NCI-H2107 treated with DMSO at 0.1 percent for 48 hours (cell line): ENCODE results near the gene SZRD1.

Experiments
- DNase-seq: peaks from one replicate; lab custom pipeline; 2025; ENCODE audit not compliant: unreplicated experiment; lab: John Stamatoyannopoulos, UW

Gene SZRD1

GRCh38 chr1:16393570-16394521, 26.8 kb downstream of the SZRD1 start:
- no peak for DNase-seq

GRCh38 chr1:16394977-16395376, 27.9 kb downstream of the SZRD1 start:
- no peak for DNase-seq

DNA sequence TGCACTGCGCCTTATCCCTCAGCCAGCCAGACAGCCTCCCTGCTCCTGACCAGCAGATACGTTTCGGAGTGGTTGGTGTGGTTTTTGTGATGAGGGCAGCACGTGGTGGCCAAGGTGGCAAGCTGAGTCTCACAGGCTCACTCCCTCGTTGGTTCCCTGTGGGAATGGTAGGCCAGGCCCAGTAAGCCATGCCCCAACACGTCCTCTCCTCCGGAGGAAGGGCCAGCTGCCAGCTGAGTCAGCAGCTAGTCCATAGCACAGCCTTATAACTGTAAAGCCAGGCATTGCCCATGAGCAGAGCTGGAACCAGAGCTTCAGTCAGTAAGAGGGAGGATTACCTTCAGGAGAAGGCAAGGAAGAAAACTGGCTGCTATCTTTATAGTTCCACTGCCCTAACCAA, 29.5 kb downstream of the SZRD1 start:
- no peak for DNase-seq

DNA sequence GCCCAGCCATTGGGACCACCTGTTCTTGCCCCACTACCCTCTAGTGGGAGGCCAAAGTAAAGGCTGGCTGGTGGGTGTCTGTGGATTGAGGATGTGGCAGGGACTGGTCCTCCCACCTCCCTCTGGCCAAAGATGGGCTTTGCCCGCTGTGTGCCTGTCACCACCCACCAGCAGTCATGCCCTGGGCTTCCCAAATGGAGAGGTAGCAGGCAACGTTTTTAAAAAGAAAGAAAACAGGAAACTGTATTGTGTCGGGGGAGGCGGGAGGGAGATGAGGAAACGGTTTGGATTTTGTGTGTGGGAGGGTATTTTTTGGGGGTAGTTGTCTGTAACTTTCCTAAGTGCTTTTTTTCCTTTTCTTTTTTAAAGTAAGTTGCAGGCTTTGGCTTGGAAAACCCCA, 30.1 kb downstream of the SZRD1 start:
- no peak for DNase-seq

DNA sequence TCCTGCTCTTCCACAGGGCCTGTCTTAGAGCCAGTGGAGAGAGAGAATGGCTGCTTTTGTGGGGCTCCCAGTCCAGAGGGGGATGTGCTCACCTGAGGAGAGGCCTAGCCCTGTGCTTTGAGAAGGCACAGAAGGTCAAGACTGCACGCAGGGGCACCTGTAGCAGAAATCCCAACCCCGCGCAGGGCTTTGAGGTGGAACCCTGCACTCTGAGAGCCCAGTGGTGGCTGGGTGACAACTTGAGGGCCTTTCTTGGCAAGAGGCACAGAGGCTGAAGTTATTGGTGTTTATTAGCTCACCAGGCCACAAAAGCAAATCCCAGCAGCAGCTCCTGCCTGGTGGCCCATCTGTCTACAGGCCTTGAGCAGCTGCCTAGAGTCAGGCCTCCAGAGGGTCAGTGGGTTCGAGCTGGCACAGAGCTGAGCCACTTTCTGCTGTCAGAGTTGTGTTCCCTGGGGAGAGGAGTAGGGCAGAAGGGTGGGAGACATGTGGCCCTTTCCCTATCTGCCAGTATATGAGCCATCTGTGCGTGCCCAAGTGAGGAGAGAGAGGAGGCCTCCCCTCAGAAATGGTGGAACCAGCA, 31.4 kb downstream of the SZRD1 start:
- DNase-seq, result no peak

- DNase-seq, result no peak
These were observed 35.7 kb downstream of the SZRD1 start for GRCh38 chr1:16402742-16403141.

GRCh38 chr1:16405441-16405840, 38.4 kb downstream of the SZRD1 start:
- no peak for DNase-seq

- no peak for DNase-seq
These were observed 39.8 kb downstream of the SZRD1 start for GRCh38 chr1:16406868-16407267.

GRCh38 chr1:16409536-16410152, 42.6 kb downstream of the SZRD1 start:
- no peak for DNase-seq

GRCh38 chr1:16410803-16411202, 43.8 kb downstream of the SZRD1 start:
- no peak for DNase-seq

DNA sequence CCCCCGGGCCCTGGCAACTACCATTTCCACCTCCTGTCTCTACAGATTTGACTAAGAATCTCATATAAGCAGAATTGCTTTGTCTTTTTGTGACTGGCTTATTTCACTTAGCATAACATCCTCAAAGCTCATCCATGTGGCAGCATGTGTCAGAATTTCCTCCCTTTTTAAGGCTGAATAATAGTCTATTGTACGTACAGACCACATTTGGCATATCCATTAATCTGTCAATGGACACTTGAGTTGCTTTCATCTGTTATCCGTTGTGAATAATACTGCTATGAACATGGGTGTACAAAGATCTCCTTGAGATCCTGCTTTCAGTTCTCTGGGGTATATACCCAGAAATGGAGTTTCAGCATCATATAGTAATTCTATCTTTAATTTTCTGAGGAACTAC, 46.1 kb downstream of the SZRD1 start:
- no peak for DNase-seq

DNA sequence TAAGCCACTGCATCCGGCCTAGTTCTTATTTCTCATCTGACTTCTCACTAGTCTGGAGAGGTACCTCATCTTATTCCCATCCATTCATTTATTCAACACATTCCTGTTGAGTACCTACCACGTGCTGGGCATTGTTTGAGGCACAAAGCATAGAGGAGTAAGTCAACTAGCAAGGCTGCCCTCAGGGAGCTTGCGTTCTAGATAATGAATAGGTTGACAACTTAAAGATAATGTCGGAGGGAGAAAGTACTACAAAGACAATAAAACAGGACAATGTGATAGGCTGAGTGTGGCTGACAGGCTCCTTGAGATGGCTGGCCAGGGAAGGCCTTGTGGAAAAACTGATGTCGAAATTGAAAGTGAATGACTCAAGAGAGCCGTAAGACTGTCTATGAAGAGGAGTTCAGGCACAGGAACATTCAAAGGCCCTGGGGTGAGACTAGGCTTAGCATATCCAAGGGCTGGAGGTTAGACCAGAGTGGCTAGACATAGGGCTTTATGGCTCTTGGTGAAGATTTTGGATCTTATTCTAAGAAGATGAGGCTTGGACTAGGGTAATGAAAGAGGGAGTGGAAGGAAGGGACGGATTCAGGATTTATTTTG, 51.9 kb downstream of the SZRD1 start:
- peak; percentile 4 for DNase-seq

DNA sequence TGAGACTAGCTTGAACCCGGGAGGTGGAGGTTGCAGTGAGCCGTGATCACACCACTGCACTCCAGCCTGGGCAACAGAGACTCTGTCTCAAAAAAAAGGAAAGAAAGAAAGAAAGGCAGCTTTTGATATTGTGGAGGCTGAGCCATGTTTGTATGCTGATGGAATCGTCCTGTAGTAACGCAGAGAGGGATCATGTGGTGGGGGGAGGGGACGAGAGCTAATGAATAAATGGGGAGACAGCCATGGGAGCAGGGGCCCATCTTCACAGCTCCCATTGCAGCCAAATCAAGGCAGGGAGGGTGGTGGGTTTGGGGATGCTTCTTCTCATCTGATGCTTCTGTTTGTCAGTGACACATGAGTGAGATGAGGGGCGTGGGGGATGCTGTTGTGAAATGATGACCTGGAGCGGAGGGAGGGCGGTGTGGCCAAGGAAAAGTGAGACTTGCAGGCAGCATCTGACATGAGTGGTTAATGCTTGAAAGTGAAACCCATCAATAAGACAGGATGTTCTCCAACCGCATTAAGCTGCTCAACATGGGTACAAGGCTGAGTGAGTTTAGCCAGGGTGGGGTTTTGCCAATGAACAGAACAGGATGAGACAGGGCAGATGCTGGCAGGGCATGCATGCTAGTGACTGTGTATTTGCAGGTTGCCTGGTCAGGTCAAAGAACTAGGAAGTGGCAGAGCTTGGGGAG, 53.5 kb downstream of the SZRD1 start:
- DNase-seq, result no peak

- DNase-seq, result no peak
These were observed 54.2 kb downstream of the SZRD1 start for GRCh38 chr1:16421201-16421600.

DNA sequence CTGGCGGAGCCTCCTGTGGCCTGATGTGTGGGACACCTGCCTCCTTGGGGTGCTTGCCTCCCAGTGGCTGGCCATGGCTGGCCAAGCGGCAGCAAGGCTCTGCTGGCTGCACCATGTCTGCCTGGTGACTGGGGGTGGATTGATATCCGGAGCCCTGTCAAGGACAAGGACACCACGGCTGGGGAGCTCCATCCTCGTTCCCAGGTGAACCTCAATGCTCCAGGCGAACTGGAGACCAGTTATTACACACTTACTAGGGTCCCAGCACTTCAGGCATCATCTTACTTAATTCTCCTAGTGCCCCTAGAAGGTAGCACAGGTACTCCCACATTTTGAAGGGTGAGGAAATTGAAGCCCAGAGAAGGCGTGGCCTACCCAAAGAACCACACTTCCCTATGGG, 55.0 kb downstream of the SZRD1 start:
- no peak for DNase-seq

DNA sequence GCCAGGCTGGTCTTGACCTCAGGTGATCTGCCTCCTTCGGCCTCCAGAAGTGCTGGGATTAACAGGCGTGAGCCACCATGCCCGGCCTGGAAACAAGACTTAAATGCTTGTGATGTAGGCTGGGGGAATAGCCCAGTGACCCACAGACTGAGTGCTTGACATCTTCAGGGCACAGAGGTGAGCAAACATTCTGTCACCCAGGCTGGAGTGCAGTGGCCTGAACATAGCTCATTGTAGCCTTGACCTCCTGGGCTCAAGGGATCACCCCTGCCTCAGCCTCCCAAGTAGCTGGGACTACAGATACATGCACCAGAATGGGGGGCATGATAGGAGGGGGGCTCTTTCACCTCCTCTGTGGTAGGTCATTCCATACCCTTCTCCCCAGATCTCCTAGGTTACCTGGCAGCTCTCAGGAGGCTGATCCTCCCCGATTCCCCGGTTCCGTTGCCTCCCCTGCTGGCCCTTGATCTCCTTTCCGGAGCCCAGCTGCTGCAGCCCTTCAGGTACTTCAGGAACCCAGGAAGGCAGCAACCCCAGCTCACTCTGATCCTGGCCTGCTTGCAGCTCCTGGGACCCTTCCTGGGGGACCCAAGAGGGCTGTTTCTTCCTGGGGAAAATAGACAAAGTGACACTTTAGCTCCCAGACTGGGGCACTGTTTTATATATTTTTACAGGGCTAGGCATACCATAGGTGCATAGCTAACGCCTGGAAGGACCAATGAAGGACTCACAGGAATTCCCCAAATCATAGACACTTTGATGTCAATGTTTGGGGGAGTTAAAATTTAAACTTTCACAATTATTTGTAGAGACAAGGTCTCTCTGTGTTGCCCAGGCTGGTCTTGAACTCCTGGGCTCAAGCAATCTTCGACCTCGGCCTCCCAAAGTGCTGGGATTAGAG, 58.3 kb downstream of the SZRD1 start:
- DNase-seq, result no peak

DNA sequence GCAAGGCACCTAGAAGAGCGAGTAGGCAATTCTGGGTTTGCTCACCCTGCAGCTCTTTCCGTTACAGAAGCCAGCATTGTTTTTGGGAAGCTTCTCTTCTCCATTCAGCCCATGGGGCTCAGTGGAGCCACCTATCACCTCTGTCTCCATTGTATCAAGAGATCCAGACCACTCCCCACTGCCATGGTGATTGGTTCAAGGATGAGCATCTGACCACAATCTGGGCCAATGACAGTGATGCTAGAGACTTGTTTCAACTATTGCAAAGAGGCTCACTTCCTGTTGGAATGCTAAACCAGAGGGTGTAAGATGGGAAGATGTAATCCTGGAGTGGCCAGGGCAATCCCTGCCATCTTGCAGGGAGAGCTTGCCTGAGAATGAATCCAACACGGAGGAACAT, 63.6 kb downstream of the SZRD1 start:
- DNase-seq, result no peak

DNA sequence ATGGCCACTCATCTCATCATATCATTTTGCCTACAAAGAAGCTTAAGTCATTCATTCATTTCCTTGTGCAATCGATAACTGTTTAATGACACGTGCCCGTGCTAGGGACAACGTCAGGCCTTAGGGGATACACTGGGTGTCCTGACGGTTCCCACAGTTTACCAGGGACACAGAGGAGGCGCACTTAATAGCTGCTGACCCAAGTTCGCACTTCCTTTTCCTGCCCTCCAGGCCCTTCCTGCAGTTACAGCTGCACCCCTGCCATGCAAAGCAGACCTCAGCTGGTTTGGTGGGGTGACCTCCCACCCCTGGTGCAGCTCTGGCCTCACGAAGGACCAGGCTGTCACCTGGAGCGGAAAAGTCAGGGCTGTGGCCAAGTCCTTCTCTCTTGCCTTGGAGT, 66.0 kb downstream of the SZRD1 start:
- no peak for DNase-seq

- no peak for DNase-seq
These were observed 67.0 kb downstream of the SZRD1 start for GRCh38 chr1:16434007-16434406.

DNA sequence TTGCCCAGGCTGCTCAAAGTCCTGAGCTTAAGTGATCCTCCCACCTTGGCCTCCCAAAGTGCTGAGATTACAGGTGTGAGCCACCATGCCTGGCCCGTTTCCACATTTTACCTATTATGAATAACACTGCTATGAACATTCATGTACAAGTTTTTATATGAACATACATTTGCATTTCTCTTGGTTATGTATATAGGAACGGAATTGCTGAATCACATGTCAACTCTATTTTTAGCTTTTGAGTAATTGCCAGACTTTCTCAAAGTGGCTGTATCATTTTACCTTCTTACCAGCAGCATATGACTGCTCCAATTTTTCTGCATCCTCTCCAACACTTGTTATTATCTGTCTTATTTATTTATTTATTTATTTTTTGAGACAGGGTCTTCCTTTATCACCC, 67.5 kb downstream of the SZRD1 start:
- DNase-seq, result no peak
